ENCODE data around the gene BOD1. TPM values are rescaled to one million over a fixed set of nuclear protein-coding genes. Genes with fewer than 3 reads are reported as not detected.

BOD1 gene
- total and polyA plus RNA-seq, 4 donors = 15.1 to 16.0 (median 15.6) TPM

DNA sequence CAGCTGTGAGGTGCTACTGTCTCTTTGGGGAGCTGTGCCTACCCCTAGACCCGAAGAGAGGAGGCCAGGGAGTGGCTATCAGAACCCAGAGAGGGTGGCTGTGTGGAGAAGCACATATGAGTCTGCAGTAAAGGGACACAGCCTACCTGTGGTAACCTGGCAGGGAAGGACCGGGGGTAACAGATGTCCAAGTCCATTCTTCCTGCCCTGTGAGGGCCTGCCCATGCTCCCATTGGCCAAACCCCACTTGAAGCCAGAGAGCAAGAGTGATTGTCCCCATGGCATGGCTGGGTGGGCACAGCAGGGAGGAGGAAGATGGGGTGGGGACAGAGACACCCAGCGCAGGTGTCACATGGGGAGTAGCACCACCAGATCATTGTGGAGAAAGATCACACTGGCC, 39.3 kb downstream of the BOD1 start:
- H3K36me3 ChIP-seq (ENCODE audit: control insufficient read depth in 4 of 4, insufficient read depth in 3 of 4, low read depth in 1 of 4, low read length in 3 of 4) = no peaks in the 10 kb centered on the region
- H3K4me1 ChIP-seq (ENCODE audit: control insufficient read depth in 4 of 4, insufficient read depth in 4 of 4, low read length in 3 of 4) = no peaks in the 10 kb centered on the region
- TF ChIP-seq EGR1 (IDR thresholded peaks at IDR 0.05; ENCODE audit: low read depth in 2 of 2) = no peak
- TF ChIP-seq HNF4G (IDR thresholded peaks at IDR 0.05) = no peak
- peaks cover 4 to 6% (median 5%) of the 10 kb centered on the region in 4 donors for H3K9me3 ChIP-seq (ENCODE audit: control insufficient read depth in 4 of 4, low read length in 3 of 4)
- H3K4me3 ChIP-seq (ENCODE audit: low read depth in 1 of 3, low read length in 3 of 3) = no peak overlapping the region
- no peak overlapping the region for H3K27ac ChIP-seq (ENCODE audit: low read depth in 1 of 2, low read length in 2 of 2)
- no peak for DNase-seq (ENCODE audit: low spot score)
- H3K9ac ChIP-seq (ENCODE audit: low read depth in 1 of 2, low read length in 2 of 2) = no peak overlapping the region
- WGBS = 83% methylated on average over 3 of the region's 3 CpGs
- H3K27me3 ChIP-seq (ENCODE audit: control insufficient read depth in 4 of 4, insufficient read depth in 4 of 4, low read length in 3 of 4) = no peaks in the 10 kb centered on the region

DNA sequence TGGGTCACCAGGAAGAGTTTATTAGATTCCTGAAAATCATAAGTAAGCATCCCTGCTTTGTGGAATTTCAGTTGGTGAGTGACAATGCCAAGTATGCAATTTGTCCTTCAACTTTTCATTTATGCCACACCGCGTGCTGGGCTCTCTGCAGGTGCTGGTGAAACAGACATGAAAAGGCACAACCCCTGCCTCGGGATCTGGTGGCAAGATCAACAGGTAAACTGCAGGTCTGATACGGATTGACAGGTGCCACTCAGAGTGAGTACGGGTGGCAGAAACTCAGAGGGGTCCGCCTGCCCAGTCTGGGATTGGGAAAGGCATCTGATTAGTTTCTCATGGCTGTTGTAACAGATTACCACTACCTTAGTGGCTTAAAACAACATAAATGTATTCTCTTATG, 40.5 kb downstream of the BOD1 start:
- no peaks in the 10 kb centered on the region for H3K27me3 ChIP-seq (ENCODE audit: control insufficient read depth in 4 of 4, insufficient read depth in 4 of 4, low read length in 3 of 4)
- no peak overlapping the region for H3K9ac ChIP-seq (ENCODE audit: low read depth in 1 of 2, low read length in 2 of 2)
- no peak overlapping the region for H3K27ac ChIP-seq (ENCODE audit: low read depth in 1 of 2, low read length in 2 of 2)
- no peak for DNase-seq (ENCODE audit: low spot score)
- TF ChIP-seq, protein P1, sequence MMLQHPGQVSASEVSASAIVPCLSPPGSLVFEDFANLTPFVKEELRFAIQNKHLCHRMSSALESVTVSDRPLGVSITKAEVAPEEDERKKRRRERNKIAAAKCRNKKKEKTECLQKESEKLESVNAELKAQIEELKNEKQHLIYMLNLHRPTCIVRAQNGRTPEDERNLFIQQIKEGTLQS (IDR thresholded peaks at IDR 0.05) = no peak
- TF ChIP-seq ZBTB33 (IDR thresholded peaks at IDR 0.05) = no peak
- TF ChIP-seq, protein P2, sequence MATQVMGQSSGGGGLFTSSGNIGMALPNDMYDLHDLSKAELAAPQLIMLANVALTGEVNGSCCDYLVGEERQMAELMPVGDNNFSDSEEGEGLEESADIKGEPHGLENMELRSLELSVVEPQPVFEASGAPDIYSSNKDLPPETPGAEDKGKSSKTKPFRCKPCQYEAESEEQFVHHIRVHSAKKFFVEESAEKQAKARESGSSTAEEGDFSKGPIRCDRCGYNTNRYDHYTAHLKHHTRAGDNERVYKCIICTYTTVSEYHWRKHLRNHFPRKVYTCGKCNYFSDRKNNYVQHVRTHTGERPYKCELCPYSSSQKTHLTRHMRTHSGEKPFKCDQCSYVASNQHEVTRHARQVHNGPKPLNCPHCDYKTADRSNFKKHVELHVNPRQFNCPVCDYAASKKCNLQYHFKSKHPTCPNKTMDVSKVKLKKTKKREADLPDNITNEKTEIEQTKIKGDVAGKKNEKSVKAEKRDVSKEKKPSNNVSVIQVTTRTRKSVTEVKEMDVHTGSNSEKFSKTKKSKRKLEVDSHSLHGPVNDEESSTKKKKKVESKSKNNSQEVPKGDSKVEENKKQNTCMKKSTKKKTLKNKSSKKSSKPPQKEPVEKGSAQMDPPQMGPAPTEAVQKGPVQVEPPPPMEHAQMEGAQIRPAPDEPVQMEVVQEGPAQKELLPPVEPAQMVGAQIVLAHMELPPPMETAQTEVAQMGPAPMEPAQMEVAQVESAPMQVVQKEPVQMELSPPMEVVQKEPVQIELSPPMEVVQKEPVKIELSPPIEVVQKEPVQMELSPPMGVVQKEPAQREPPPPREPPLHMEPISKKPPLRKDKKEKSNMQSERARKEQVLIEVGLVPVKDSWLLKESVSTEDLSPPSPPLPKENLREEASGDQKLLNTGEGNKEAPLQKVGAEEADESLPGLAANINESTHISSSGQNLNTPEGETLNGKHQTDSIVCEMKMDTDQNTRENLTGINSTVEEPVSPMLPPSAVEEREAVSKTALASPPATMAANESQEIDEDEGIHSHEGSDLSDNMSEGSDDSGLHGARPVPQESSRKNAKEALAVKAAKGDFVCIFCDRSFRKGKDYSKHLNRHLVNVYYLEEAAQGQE (IDR thresholded peaks at IDR 0.05) = no peak
- TF ChIP-seq, protein P3, sequence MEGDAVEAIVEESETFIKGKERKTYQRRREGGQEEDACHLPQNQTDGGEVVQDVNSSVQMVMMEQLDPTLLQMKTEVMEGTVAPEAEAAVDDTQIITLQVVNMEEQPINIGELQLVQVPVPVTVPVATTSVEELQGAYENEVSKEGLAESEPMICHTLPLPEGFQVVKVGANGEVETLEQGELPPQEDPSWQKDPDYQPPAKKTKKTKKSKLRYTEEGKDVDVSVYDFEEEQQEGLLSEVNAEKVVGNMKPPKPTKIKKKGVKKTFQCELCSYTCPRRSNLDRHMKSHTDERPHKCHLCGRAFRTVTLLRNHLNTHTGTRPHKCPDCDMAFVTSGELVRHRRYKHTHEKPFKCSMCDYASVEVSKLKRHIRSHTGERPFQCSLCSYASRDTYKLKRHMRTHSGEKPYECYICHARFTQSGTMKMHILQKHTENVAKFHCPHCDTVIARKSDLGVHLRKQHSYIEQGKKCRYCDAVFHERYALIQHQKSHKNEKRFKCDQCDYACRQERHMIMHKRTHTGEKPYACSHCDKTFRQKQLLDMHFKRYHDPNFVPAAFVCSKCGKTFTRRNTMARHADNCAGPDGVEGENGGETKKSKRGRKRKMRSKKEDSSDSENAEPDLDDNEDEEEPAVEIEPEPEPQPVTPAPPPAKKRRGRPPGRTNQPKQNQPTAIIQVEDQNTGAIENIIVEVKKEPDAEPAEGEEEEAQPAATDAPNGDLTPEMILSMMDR (IDR thresholded peaks at IDR 0.05; ENCODE audit: low read depth, low read length, missing input control) = no peak
- no peak for TF ChIP-seq FOXA1 (IDR thresholded peaks at IDR 0.05)
- TF ChIP-seq JUND (IDR thresholded peaks at IDR 0.05) = no peak
- TF ChIP-seq GABPA (IDR thresholded peaks at IDR 0.05 in 1 of 2, conservative IDR thresholded peaks at IDR 0.05 in 1 of 2) = no peak
- no peak for TF ChIP-seq FOXA2 (IDR thresholded peaks at IDR 0.05)
- no peak for TF ChIP-seq HNF4A (conservative IDR thresholded peaks at IDR 0.05)
- TF ChIP-seq YY1 (IDR thresholded peaks at IDR 0.05) = no peak
- no peak for TF ChIP-seq NR2F2 (IDR thresholded peaks at IDR 0.05)
- TF ChIP-seq HNF4G (IDR thresholded peaks at IDR 0.05) = no peak
- no peak for TF ChIP-seq RAD21 (IDR thresholded peaks at IDR 0.05)
- TF ChIP-seq SP1 (IDR thresholded peaks at IDR 0.05) = no peak
- TF ChIP-seq MAX (IDR thresholded peaks at IDR 0.05) = no peak
- H3K36me3 ChIP-seq (ENCODE audit: control insufficient read depth in 4 of 4, insufficient read depth in 3 of 4, low read depth in 1 of 4, low read length in 3 of 4) = no peaks in the 10 kb centered on the region
- H3K4me1 ChIP-seq (ENCODE audit: control insufficient read depth in 4 of 4, insufficient read depth in 4 of 4, low read length in 3 of 4) = no peaks in the 10 kb centered on the region
- no peak overlapping the region for H3K4me3 ChIP-seq (ENCODE audit: low read depth in 1 of 3, low read length in 3 of 3)
- 84% methylated on average over 6 of the region's 6 CpGs for WGBS
- H3K9me3 ChIP-seq (ENCODE audit: control insufficient read depth in 4 of 4, low read length in 3 of 4) = peaks cover 4 to 6% (median 5%) of the 10 kb centered on the region in 4 donors

Data from liver (tissue), 9 donors.